ENCODE measurements around the gene MPND.

- TF ChIP-seq TCF7L2 (IDR thresholded peaks at IDR 0.05; ENCODE audit: borderline replicate concordance, extremely low read depth, insufficient read depth, insufficient read length) (no peak), POLR2A (IDR thresholded peaks at IDR 0.05; ENCODE audit: borderline replicate concordance, extremely low read depth, insufficient read depth, insufficient read length) (no peak), CTCF (IDR thresholded peaks at IDR 0.05 in 2 of 3, conservative IDR thresholded peaks at IDR 0.05 in 1 of 3; ENCODE audit: borderline replicate concordance in 1 of 3, insufficient read depth in 1 of 3, low read depth in 2 of 3, low read length in 2 of 3) (no peak), JUND (IDR thresholded peaks at IDR 0.05) (no peak), EZH2 (IDR thresholded peaks at IDR 0.05) (no peak), ZFX (IDR thresholded peaks at IDR 0.05) (no peak), ZNF274 (IDR thresholded peaks at IDR 0.05; ENCODE audit: low read depth, low read length) (no peak), ZBTB33 (IDR thresholded peaks at IDR 0.05; ENCODE audit: extremely low read depth, insufficient replicate concordance, low read length) (no peak), SP1 (IDR thresholded peaks at IDR 0.05; ENCODE audit: low read depth) (no peak), FOSL1 (IDR thresholded peaks at IDR 0.05; ENCODE audit: low read depth) (no peak), RAD21 (IDR thresholded peaks at IDR 0.05; ENCODE audit: low read depth) (no peak), REST (IDR thresholded peaks at IDR 0.05; ENCODE audit: low read depth) (no peak), CEBPB (IDR thresholded peaks at IDR 0.05; ENCODE audit: low read depth) (no peak), SIN3A (IDR thresholded peaks at IDR 0.05; ENCODE audit: low read depth) (no peak)
Measured at GRCh38 chr19:4303819-4304537, 39.4 kb upstream of the MPND start.
